ENCODE measurements around the gene OR51V1.
"Not testable (repeated sequence)": the region's sequence is repeated elsewhere in the genome, so short reads cannot be mapped to it uniquely, and the experiment has no call there.

The OR51V1 gene

DNA sequence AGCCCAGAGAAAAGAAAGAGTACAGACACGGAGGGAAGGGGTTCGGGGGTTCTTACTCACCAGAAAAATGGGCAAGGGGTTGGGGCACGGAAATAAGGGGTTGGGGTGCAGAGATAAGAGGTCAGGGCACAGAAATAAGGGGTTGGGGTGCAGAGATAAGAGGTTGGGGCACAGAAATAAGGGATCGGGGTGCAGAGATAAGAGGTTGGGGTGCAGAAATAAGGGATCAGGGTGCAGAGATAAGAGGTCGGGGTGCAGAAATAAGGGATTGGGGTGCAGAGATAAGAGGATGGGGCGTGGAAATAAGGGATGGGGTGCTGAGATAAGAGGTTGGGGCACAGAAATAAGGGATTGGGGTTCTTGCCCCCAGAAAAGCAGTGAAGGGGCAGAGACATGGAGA lies 35.7 kb downstream of the OR51V1 start:
- not testable (repeated sequence) for DNase-seq (ENCODE audit: low read depth)

DNA sequence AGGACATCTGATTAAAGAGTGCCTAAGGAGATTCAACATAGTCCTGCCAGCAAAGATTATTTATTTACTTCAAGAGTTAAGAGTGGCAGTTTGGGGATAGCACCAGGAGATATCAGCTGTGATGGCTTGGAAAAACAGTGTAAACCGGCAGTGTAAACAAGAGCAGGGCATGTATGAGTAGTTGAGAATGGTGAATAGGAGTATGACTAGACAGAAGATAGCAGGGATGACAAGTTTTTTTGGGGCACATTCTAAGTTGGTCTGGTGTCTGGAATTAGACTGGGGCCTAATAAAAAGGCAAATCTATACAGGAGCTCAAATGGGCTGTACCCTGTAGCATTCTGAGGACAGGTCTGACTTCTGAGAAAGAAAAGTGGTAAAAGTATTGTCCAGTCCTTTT lies 39.4 kb downstream of the OR51V1 start:
- DNase-seq (ENCODE audit: low read depth): not testable (repeated sequence)

DNA sequence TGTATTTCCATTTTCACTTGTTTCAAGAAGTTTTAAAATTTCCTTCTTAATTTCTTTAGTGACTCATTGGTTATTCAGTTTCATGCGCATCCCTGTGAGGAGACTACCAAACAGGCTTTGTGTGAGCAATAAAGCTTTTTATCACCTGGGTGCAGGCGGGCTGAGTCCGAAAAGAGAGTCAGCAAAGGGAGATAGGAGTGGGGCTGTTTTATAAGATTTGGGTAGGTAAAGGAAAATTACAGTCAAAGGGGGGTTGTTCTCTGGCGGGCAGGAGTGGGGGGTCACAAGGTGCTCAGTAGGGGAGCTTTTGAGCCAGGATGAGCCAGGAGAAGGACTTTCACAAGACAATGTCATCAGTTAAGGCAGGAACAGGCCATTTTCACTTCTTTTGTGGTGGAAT lies 40.3 kb downstream of the OR51V1 start:
- not testable (repeated sequence) for DNase-seq (ENCODE audit: low read depth)

DNA sequence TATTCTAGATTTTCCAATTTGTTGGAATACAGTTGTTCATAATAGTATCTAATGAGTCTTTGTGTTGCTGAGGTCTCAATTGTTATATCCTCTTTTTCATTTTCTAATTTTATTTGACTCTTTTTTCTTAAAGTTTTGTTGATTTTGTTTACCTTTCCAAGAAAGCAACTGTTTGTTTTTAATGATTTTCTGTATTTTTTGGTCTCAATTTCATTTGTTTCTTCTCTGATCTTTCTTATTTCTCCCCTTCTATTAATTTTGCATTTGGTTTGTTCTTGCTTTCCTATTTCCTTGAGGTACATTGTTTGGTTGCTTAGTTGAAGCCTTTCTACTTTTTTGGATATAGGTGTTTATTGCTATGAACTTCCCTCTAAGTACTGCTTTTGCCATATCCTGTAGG lies 40.7 kb downstream of the OR51V1 start:
- DNase-seq (ENCODE audit: low read depth): no peak

DNA sequence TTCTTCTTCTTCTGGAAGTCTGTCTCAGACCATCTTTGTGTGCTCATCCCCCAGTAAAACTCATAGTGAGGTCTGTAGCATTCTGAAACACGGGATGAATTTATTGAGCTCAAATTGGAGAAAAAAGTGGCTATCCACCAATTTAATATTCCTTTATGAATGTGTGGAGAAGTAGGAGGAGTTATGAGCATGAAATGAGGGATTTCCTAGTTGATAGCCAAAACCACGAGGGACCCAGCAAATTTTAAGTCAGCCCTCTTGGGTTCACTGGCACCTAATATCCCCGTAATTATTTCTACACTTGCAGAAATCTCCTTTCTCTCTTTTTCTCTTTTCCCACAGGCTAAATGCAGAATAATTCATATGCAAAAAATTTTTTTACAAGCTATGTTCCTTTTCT lies 45.8 kb downstream of the OR51V1 start, which contains the start of gene OR52A1:
OR52A1 (minus strand) TSS at position 101 of the 400 bp plus-strand sequence. CDS start 2,388 bp downstream, outside the sequence.
- no peak for DNase-seq (ENCODE audit: low read depth)

DNA sequence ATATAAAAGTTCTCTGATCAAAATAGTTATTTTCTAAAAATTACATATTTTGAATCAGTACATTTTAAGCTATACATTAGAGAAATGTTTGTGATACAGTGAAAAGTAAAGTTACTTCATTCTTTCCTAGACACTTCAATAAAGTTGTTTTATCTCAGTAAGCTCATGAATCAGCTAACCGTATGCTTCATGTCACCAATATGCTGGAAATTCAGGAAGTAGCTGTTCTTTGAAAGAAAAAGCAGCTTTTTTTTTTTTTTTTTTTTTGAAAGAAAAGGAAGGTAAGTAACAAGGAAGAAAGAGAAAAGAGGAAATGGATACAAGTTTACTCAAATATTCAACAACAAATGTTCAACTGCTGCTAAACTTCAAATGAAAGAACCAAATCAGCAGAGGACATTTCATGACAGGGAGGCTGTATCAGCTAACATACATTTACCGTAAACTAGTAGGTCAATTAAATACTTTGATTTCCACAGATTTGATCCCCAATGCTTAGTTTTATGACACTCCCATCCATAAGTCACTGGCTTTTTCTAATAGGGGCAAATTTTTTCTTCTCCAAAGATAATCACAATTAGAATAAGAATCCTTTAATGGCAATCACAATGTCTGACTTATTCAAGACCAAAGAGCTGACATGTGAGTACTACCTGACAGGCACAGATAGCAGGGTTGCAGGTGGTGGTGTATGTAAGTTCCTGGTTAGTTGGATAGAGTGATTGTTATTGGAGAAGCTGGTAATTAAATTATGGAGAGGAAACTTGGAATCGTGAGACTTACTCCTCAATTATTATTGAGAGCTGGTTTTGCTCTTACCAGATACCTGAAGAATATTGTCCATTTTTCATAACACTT lies 46.7 kb downstream of the OR51V1 start:
- DNase-seq (ENCODE audit: low read depth): no peak

DNA sequence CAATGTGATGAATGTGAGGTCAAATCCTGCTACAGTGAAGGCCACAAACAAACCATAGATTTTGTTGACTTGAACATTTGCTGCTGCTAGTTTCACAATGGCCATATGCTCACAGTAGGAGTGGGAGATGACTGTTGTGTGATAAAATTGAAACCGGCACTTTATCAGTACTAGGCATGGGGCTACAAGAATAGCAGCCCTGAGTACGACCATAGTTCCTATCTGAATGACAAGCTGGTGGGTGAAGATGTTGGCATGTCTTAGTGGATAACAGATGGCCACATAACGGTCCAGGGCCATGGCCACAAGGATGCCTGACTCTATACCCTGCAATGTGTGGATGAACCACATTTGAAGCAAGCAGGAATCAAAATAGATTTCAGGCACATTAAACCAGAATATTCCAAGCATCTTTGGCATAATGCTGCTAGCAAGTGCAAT lies 48.7 kb downstream of the OR51V1 start:
- no peak for DNase-seq (ENCODE audit: low read depth)

All from HS-27A (cell line).